SK-N-SH (cell line): ENCODE results near the gene C1orf50. TPM values are rescaled to one million over a fixed set of nuclear protein-coding genes. Genes with fewer than 3 reads are reported as not detected.

Source experiments
- CTCF ChIA-PET: fragments of 300-600, 350-600 bp; formaldehyde crosslinking; extraction: SDS; loops from one replicate; lab custom pipeline; 2021; lab: Yijun Ruan, JAX
- POLR2A ChIA-PET: fragments of 350-600 bp; sonication (Branson Sonifier 250); formaldehyde crosslinking; extraction: SDS; loops from one replicate; lab custom pipeline; 2020; ENCODE audit warnings: antibody characterized with exemption, inconsistent platforms; lab: Yijun Ruan, JAX
- DNase-seq: peaks from one replicate; pipeline ENCODE4 v3.0.0; 2012
- H2AFZ ChIP-seq: fragments of 200-600 bp; sonication (generic); 2 replicates; pipeline ENCODE4 v1.8.1; 2016; ENCODE audit warnings: antibody characterized with exemption, mild to moderate bottlenecking, low read depth
- H3F3A ChIP-seq: fragments of 200-600 bp; sonication (generic); replicated peaks from 2 replicates; pipeline ENCODE3; 2016; ENCODE audit warnings: antibody characterized with exemption, mild to moderate bottlenecking; ENCODE audit not compliant: insufficient read depth
- H3K27ac ChIP-seq, 2 experiments: fragments of 200-500 bp in 1 of 2; fragments of 200-600 bp in 1 of 2; sonication (Bioruptor generic) in 1 of 2; sonication (generic), shearing (Covaris generic) in 1 of 2; 2 replicates each; pipeline versions ENCODE4 v1.5.1 to v1.6.1; 2014 to 2016; ENCODE audit warnings: low read depth in 2 of 2, inconsistent platforms in 1 of 2, low read length in 1 of 2, mild to moderate bottlenecking in 1 of 2, mixed read lengths in 1 of 2
- H3K27me3 ChIP-seq: fragments of 200-600 bp; sonication (generic), shearing (Covaris generic); 2 replicates; pipeline ENCODE4 v1.6.1; 2016; ENCODE audit warnings: mixed run types; ENCODE audit not compliant: insufficient read depth
- H3K36me3 ChIP-seq, 2 experiments: fragments of 200-500 bp in 1 of 2; fragments of 200-600 bp in 1 of 2; sonication (Bioruptor generic) in 1 of 2; sonication (generic) in 1 of 2; replicated peaks in 1 of 2; 2 replicates each; pipeline versions ENCODE3 to v1.5.1; 2014 to 2016; ENCODE audit warnings: low read length in 1 of 2, mild to moderate bottlenecking in 1 of 2; ENCODE audit not compliant: insufficient read depth in 2 of 2, control insufficient read depth in 1 of 2
- H3K4me1 ChIP-seq, 2 experiments: fragments of 200-500 bp in 1 of 2; fragments of 200-600 bp in 1 of 2; sonication (Bioruptor generic) in 1 of 2; sonication (generic), shearing (Covaris generic) in 1 of 2; 2 replicates each; pipeline versions ENCODE4 v1.5.1 to v1.6.1; 2014 to 2016; ENCODE audit warnings: low read depth in 1 of 2, low read length in 1 of 2, mixed run types in 1 of 2; ENCODE audit not compliant: insufficient read depth in 2 of 2, control insufficient read depth in 1 of 2
- H3K4me2 ChIP-seq: fragments of 200-600 bp; sonication (generic), shearing (Covaris generic); 2 replicates; pipeline ENCODE4 v1.6.1; 2017; ENCODE audit warnings: mixed run types
- H3K4me3 ChIP-seq, 2 experiments: fragments of 200-500 bp in 1 of 2; fragments of 200-600 bp in 1 of 2; sonication (Bioruptor generic) in 1 of 2; sonication (generic), shearing (Covaris generic) in 1 of 2; 2 replicates each; pipeline versions ENCODE4 v1.5.1 to v1.8.1; 2014 to 2016; ENCODE audit warnings: low read depth in 2 of 2, inconsistent platforms in 1 of 2, low read length in 1 of 2, mild to moderate bottlenecking in 1 of 2, mixed read lengths in 1 of 2, moderate library complexity in 1 of 2
- H3K79me2 ChIP-seq: fragments of 200-600 bp; sonication (generic); 2 replicates; pipeline ENCODE4 v1.8.1; 2017; ENCODE audit warnings: mild to moderate bottlenecking; ENCODE audit not compliant: insufficient read depth
- H3K9ac ChIP-seq: fragments of 200-600 bp; sonication (generic); 2 replicates; pipeline ENCODE4 v1.6.1; 2017; ENCODE audit warnings: mixed run types
- H3K9me2 ChIP-seq: fragments of 200-600 bp; sonication (generic); 2 replicates; pipeline ENCODE4 v1.6.1; 2017; ENCODE audit warnings: mixed run types
- H3K9me3 ChIP-seq: fragments of 200-600 bp; sonication (generic); 2 replicates; pipeline ENCODE4 v1.6.1; 2017; ENCODE audit warnings: mixed run types, mild to moderate bottlenecking, moderate library complexity
- H4K20me1 ChIP-seq: fragments of 200-600 bp; sonication (generic); 2 replicates; pipeline ENCODE4 v1.6.1; 2017; ENCODE audit warnings: mild to moderate bottlenecking, mixed run types; ENCODE audit not compliant: insufficient read depth
- CHD2 ChIP-seq: fragments of 150-350 bp; IDR thresholded peaks from 2 replicates; pipeline ENCODE4 v1.6.1; 2018; ENCODE audit warnings: low read length; ENCODE audit not compliant: partially characterized antibody
- FOXM1 ChIP-seq: IDR thresholded peaks from 2 replicates; pipeline ENCODE4 v1.4.0; 2012; ENCODE audit warnings: low read depth, mild to moderate bottlenecking
- GATA2 ChIP-seq: sonication (generic); formaldehyde crosslinking; IDR thresholded peaks from 2 replicates; pipeline ENCODE4 v1.5.0; 2020; ENCODE audit warnings: mild to moderate bottlenecking, missing genetic modification reagents
- NFIC ChIP-seq: IDR thresholded peaks from 2 replicates; pipeline ENCODE4 v1.4.0; 2012; ENCODE audit warnings: borderline replicate concordance
- RAD21 ChIP-seq: IDR thresholded peaks from 2 replicates; pipeline ENCODE4 v1.6.1; 2012; ENCODE audit warnings: mild to moderate bottlenecking, low read length
- RCOR1 ChIP-seq: fragments of 150-350 bp; IDR thresholded peaks from 2 replicates; pipeline ENCODE4 v1.6.1; 2017; ENCODE audit warnings: antibody characterized with exemption, low read length
- SIN3A ChIP-seq: IDR thresholded peaks from 2 replicates; pipeline ENCODE4 v1.6.1; 2012; ENCODE audit warnings: low read depth, mild to moderate bottlenecking, low read length, moderate library complexity, borderline replicate concordance
- WGBS: methylation state at CpG from one replicate; pipeline ENCODE4 v1.1.6; 2017; ENCODE audit warnings: low lambda C conversion rate; 5-methylcytosine and 5-hydroxymethylcytosine counted together
- polyA plus RNA-seq, 3 experiments: library from polyadenylated mRNA; depleted of rRNA; stranded (reverse); fragments of >200 nt; gene quantifications; 2 replicates each; pipeline ENCODE4 v1.2.3, GENCODE V29; 2012
- TF ChIP-seq, protein P1 (sequence below): fragments of 150-350 bp; IDR thresholded peaks from 2 replicates; pipeline ENCODE4 v1.6.1; 2017; ENCODE audit warnings: antibody characterized with exemption, low read length, low read depth, borderline replicate concordance

C1orf50 gene
- polyA plus RNA-seq, 1 of the 3 experiments (the other 2 are of a cell fraction): 2.6 TPM

DNA sequence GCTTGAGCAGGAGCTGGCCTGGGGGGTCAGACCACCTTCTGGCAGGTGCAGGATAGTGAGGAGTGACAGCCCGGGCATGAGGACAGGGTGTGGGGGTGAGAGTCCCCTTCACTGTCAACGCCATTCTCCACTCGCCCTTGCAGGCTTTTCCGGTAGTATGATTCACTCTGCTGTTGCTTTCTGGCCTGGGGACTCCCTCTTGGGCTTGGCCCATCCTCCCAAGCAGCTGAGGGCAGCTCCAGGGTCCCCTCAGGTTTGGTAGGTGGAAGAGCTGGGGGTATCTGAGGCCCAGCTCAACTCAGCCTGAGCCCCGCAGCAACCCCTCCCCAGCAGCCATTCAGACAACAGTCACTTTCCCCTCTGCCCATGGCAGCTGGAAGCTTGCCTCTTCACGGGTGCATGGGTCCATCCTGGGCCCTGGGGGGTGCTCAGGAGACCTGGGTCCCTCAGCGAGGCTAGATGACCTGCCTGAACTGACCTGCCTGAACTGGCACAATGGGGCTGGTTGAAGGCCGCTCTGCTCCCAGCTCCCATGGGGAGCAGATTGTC lies 28.3 kb upstream of the C1orf50 start:
- no peaks in the 10 kb centered on the region for H4K20me1 ChIP-seq
- WGBS: 20% methylated on average over 1 of the region's 8 CpGs
- POLR2A ChIA-PET: no interaction called here
- no peaks in the 10 kb centered on the region for H3K36me3 ChIP-seq
- no peak for DNase-seq
- no peaks in the 10 kb centered on the region for H3K27me3 ChIP-seq
- no peak overlapping the region for H2AFZ ChIP-seq
- no peak overlapping the region for H3K27ac ChIP-seq
- TF ChIP-seq RCOR1: no peak
- TF ChIP-seq, all 33 proteins: peak for 0
- H3K4me2 ChIP-seq: no peak overlapping the region
- H3K9me2 ChIP-seq: no peaks in the 10 kb centered on the region
- H3K9me3 ChIP-seq: no peaks in the 10 kb centered on the region
- CTCF ChIA-PET: interaction anchor here (0.6 to 5.5 kb wide), 3 partner anchors 9 to 160 kb away, joined by 3 to 25 read pairs (median 4); no protein-coding TSS in a partner anchor
- H3K4me3 ChIP-seq: no peak overlapping the region
- H3K79me2 ChIP-seq: no peaks in the 10 kb centered on the region
- peaks cover 0 to 22% of the 10 kb centered on the region in 2 experiments; a peak in 1 of 4 replicates for H3K4me1 ChIP-seq
- no peaks in the 10 kb centered on the region for H3F3A ChIP-seq
- no peak overlapping the region for H3K9ac ChIP-seq

DNA sequence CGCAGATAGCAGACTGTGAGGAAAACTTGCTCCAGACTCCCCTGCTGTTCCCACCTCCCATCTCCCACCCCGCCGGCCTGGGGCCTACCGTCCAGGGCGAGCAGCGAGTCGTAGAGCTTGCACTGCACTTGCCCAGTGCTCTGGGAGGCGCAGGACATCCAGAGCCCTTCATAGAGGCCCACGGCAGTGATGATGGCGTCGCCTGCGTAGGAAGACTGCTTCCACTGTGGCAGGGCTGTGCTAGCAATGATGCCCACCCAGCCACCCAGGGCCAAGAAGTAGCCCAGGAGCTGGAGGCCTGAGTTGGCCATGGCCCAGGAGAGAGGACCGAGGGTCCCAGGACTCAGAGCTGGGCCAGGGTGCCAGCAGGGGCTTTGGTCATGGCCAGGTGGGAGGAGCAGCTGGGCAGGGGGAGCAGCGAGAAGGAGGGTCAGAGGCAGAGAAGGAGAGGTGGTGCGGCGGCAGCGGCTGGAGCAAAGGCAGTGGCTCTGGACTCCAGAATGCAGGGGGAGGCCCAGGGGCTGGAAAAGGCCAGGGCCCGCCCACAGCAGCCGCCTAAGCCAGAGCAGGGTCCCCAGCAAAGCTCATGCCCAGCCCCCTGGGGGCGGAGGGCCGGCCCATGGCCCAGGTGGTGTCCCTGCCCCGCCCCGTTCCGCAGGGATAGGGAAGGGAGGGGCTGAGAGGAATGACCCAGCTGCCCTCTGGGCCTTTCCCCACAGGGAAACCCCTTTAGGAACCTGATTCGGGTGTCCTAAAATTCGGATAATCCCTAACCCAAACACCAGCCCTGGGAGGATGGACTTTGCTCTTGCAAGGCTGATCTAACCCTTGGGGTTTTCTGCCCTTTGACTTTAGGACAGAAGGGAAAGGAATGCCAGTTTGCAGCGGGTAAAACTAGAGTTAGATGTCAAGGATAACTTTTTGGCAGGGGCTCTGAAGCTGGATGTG lies 27.0 kb upstream of the C1orf50 start, which contains the start of gene CLDN19:
Gene CLDN19, minus strand, starts transcription at position 484 of the 948 bp plus-strand sequence. Its CDS starts 173 bp downstream, at position 311.
- Histone ChIP-seq H3K4me1 (peaks cover 0 to 26% of the 10 kb centered on the region in 2 experiments; a peak in 1 of 4 replicates), H3K4me3 (no peak within 1 kb of the TSS), H3K27me3 (no peaks in the 10 kb centered on the region), H3K9ac (no peak within 1 kb of the TSS), H3K9me2 (no peaks in the 10 kb centered on the region), H3F3A (no peaks in the 10 kb centered on the region), H4K20me1 (no peaks in the 10 kb centered on the region), H3K36me3 (no peaks in the 10 kb centered on the region), H3K79me2 (no peaks in the 10 kb centered on the region), H3K27ac (no peak within 1 kb of the TSS), H3K4me2 (no peak within 1 kb of the TSS), H2AFZ (no peak within 1 kb of the TSS), H3K9me3 (no peaks in the 10 kb centered on the region)
- peak; percentile 44 for DNase-seq
- ChIA-PET POLR2A (no interaction called here), CTCF (interaction anchor here (1.1 to 1.7 kb wide), 3 partner anchors 50 to 593 kb away, joined by 3 to 4 read pairs (median 3); no protein-coding TSS in a partner anchor)
- no peak for TF ChIP-seq NFIC
- TF ChIP-seq CHD2: no peak
- no peak for TF ChIP-seq GATA2 (CRISPR knock-in tag)
- WGBS: 76% methylated on average over 10 of the region's 27 CpGs

DNA sequence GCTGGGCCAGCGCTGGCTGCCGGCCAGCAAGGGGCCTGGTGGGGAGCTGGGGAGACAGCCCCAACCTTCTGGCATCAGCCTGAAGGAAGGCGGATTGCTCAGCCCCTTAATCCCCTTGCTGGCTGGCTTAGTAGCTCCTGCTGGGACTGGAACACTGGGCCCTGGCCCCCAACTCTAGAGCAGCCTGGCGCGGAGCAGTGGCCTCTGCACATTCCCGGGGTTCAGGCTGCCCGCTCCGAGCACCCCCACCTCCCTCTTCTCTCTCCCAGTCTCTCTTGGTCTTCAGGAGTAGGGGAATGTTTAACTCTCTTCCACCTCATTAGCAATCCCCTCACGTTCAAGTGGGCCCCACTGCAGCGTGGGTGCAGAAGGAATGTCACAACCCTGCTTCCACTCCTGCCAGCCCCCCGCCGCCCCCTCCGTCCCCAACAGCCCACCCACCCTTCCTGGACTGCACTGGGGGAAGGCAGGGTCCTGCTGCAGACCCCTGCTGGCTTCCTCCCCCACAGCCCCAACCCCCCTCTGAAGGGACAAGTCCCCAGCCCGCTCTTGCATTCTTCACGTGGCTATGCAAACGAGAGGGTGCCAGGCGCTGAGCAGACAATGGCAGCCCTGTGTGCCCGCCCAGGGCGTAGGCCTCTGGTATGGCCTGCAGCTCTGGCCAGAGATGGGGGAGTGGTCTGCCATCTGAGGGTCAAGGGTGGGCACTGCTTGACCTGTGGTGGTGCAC lies 26.0 kb upstream of the C1orf50 start:
- ChIA-PET CTCF (interaction anchor here (1.1 to 1.7 kb wide), 3 partner anchors 51 to 594 kb away, joined by 3 to 4 read pairs (median 3); no protein-coding TSS in a partner anchor), POLR2A (no interaction called here)
- no peaks in the 10 kb centered on the region for H4K20me1 ChIP-seq
- no peaks in the 10 kb centered on the region for H3F3A ChIP-seq
- H3K9me2 ChIP-seq: no peaks in the 10 kb centered on the region
- no peaks in the 10 kb centered on the region for H3K27me3 ChIP-seq
- H3K36me3 ChIP-seq: peaks cover under 1 to 2% of the 10 kb centered on the region in 2 experiments
- peak; percentile 25 for DNase-seq
- no peaks in the 10 kb centered on the region for H3K9me3 ChIP-seq
- 87% methylated on average over 15 of the region's 19 CpGs for WGBS
- no peak overlapping the region for H3K4me2 ChIP-seq
- no peak overlapping the region for H3K27ac ChIP-seq
- peaks cover 0 to 20% of the 10 kb centered on the region in 2 experiments; a peak in 1 of 4 replicates for H3K4me1 ChIP-seq
- TF ChIP-seq RAD21 (no peak), FOXM1 (no peak), SIN3A (no peak)
- TF ChIP-seq, protein P1, sequence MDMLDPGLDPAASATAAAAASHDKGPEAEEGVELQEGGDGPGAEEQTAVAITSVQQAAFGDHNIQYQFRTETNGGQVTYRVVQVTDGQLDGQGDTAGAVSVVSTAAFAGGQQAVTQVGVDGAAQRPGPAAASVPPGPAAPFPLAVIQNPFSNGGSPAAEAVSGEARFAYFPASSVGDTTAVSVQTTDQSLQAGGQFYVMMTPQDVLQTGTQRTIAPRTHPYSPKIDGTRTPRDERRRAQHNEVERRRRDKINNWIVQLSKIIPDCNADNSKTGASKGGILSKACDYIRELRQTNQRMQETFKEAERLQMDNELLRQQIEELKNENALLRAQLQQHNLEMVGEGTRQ: no peak
- no peak overlapping the region for H2AFZ ChIP-seq
- no peaks in the 10 kb centered on the region for H3K79me2 ChIP-seq
- no peak overlapping the region for H3K9ac ChIP-seq
- no peak overlapping the region for H3K4me3 ChIP-seq
